A549 treated with RU486 at 1 μM for 4 hours (cell line): Measurements from ENCODE around the gene HES6. TPM values are rescaled to one million over a fixed set of nuclear protein-coding genes. Genes with fewer than 3 reads are reported as not detected.

Experiments used
- total RNA-seq: library from RNA; stranded (reverse); fragments of 200-300 nt; extraction: Qiagen RNA extraction; gene quantifications from 5 replicates; pipeline ENCODE4 v1.2.3, GENCODE V29; 2022; ENCODE audit warnings: low read depth

HES6 gene
- total RNA-seq = 8.2 to 16.4 TPM (median 13.9 TPM) in 5 replicates

DNA sequence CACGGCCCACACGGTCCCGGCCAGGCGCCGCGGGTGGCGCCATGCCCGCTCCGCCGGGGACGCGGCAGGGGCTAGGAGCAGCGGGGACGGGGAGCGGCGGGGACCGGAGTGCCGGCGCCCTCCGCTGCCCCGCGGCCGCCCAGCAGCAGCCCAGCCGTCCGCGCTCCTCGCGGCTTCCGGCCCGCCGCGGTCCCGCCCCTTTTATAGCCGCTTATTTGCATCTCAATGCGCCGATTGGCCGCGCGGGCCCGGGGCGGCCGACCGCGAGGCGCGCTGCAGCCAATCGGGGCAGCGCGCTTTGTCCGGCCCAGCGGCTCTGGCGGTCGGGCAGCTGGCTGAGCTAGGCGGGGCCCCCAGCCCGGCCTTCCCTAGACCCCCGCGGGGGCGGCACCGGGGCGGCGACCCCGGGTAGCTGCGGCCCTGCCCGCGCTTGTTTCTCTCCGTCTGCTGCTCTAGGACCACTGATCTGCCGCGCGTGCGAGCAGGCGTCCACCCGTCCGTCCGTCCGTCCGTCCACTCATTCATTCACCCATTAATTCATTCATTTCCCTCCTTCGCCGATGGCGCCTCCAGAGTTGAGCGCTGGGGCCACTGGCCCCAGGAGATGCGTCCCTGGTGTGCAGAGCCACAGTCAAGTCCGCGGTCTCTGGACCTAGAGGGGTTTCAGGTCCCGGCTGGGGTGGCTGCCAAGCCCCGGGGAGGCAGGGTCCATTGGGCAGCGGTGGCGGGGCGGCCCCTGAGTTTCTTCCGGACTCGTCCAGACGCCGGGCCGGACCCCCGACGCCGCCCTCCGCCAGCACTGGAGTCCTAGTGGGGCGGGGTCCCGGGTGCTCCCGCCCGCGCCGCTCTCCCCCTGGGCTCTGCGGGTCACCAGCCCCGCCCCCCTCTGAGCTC, at the start of gene HES6:
Gene HES6 (minus strand): TSS at position 176 of the 894 bp plus-strand sequence. CDS start 133 bp downstream, at position 43.

GRCh38 chr2:238287737-238288649, 48.2 kb upstream of the HES6 start, which contains the start of gene PER2:
PER2 (minus strand) TSS chr2:238288610; CDS start chr2:238277936, 10,674 bp downstream.

DNA sequence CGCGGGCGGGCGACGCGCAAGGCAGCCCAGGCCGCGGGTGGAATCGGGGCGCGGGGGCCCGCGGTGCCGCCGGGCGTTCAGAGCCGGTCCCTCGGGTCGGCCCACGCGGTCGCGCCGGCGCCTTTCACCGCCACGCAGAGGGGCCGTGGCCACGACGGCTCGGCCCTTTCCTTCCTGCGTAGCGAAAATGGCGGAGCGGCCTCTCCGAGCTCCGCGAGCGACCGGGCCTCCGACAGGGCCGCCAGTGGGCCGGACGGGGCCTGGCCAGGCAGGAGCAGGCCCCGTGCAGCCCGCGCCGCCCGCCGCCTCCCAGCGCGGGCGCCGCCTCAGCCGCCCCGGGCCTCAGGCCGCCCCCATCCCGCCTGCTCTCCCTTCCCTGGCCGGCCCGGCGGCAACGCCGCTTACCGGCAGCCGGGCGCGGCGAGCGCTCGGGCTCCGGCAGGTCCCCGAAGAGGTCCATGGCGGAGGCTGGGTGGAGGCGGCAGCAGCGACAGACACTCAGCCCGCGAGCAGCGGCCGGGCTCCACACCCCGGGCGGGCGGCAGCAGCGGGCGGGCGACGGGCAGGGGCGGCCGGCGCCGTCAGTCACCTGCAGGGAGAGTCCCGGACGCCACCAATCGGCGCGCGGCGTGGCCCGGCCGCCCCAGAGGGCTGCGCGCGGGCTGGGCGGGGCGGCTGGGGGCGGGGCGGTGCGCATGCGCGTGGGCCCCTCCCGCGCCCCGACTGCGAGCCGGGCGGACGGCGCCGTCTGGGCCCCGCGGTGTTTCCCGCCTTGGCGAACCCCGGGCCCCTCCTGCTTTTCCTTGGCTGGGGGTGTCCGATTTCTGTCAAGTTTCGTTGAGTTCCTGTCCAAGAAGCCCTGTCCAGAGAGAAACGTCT, 36.5 kb downstream of the HES6 start, which contains the start of gene ILKAP:
Gene ILKAP (minus strand): TSS at position 602 of the 879 bp plus-strand sequence. CDS start 142 bp downstream, at position 460.

Other genes with a start within 250 kb of the HES6 start
- 16.8 to 23.4 TPM (median 21.1 TPM) in 5 replicates for gene SCLY, start 179.0 kb downstream of the HES6 start, total RNA-seq
- 0.07 to 0.35 TPM (median 0.28 TPM) in 5 replicates for gene ESPNL, start 139.7 kb downstream of the HES6 start, total RNA-seq
- 0.10 to 0.22 TPM (median 0.14 TPM) in 5 replicates for gene KLHL30, start 101.4 kb downstream of the HES6 start, total RNA-seq
- 6.1 to 10.0 TPM (median 8.4 TPM) in 5 replicates for gene ERFE, start 81.1 kb downstream of the HES6 start, total RNA-seq
- gene ILKAP, start 36.3 kb downstream of the HES6 start, total RNA-seq = 35.5 to 45.5 TPM (median 40.9 TPM) in 5 replicates
- 2.9 to 4.6 TPM (median 3.6 TPM) in 5 replicates for gene PER2, start 48.6 kb upstream of the HES6 start, total RNA-seq
- gene TRAF3IP1, start 80.5 kb upstream of the HES6 start, total RNA-seq = 12.1 to 17.6 TPM (median 12.7 TPM) in 5 replicates
- 45.6 to 58.8 TPM (median 51.3 TPM) in 5 replicates for gene ASB1, start 186.9 kb upstream of the HES6 start, total RNA-seq